ENCODE results near the gene ATP11A. TPM values are rescaled to one million over a fixed set of nuclear protein-coding genes. Genes with fewer than 3 reads are reported as not detected.

Gene ATP11A
- total RNA-seq, 1 experiment from 2014 or later = 14.4 TPM

GRCh38 chr13:112686364-112686763, 3.5 kb upstream of the ATP11A start:
- in situ Hi-C loops (cut with HindIII; ENCODE audit: low pct_unique_long_range_greater_than_20kb, low sequenced_read_pairs) = no loop called here
- no peak for DNase-seq (ENCODE audit: low read depth, low spot score)

DNA sequence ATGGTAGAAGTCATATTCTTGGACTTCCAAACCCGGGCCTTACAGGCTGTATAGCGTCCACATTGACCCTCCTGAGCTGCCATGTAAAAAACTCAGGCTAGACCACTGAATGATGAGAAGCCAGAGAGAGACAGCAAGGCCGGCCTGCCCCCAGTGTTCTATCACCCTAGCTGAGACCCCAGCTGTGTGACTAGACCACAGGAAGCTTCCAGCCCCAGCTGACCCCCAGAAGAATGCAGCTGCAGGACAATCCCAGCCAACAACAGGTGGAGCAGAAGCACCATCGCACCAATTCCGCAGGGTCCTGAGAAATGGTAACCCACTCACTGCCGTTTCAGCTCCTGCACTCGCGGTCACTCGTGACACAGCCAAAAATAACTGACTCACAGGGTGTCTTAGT, 2.9 kb upstream of the ATP11A start:
- in situ Hi-C loops (cut with HindIII; ENCODE audit: low pct_unique_long_range_greater_than_20kb, low sequenced_read_pairs) = no loop called here
- DNase-seq (ENCODE audit: low read depth, low spot score) = no peak

- in situ Hi-C loops (cut with HindIII; ENCODE audit: low pct_unique_long_range_greater_than_20kb, low sequenced_read_pairs) = no loop called here
- no peak for DNase-seq (ENCODE audit: low read depth, low spot score)
Observed at GRCh38 chr13:112687836-112688559, 1.8 kb upstream of the ATP11A start.

- no peak for DNase-seq (ENCODE audit: low read depth, low spot score)
- in situ Hi-C loops (cut with HindIII; ENCODE audit: low pct_unique_long_range_greater_than_20kb, low sequenced_read_pairs) = no loop called here
Observed at GRCh38 chr13:112688560-112689302, 1.1 kb upstream of the ATP11A start.

GRCh38 chr13:112690283-112690929, 568 bp downstream of the ATP11A start:
- in situ Hi-C loops (cut with HindIII; ENCODE audit: low pct_unique_long_range_greater_than_20kb, low sequenced_read_pairs) = no loop called here
- no peak for DNase-seq (ENCODE audit: low read depth, low spot score)

DNA sequence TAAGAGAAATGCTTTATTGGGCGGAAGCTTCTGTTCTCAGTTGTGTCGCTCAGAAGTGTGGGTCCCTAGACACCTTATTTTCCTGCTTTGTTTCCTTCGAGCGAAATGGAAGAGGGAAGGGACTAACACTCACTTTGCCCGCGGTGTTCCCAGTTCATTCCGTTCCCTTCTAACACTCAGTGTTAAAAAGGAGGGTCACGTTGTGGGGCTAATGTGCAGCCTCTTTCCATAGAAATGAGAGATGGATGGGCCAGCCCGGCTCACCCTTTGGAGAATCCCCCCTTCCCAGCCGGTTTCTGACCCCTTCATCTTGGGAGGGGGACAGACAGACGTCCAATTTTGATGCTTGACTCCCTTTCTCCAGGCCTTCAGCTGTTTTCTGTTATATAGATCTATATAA, 2.3 kb downstream of the ATP11A start:
- no peak for DNase-seq (ENCODE audit: low read depth, low spot score)
- in situ Hi-C loops (cut with HindIII; ENCODE audit: low pct_unique_long_range_greater_than_20kb, low sequenced_read_pairs) = no loop called here

DNA sequence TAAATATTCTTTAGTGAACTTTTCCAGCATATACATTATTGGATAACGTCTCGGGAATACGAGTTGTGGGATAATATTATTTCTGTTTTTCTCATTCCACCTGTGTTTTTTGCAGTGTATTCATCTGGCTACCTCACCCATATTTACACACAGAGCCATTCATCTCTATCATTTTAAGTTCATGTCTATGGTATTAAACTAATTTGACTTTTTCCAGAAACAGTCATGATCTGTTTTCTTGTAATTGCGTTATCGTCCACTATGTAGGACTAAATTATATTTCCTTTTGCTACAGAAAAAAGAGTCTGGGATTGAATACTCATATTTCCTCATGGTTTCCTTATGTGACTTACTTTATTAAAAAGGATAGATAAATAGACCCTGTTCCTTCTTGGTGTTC, 2.7 kb downstream of the ATP11A start:
- in situ Hi-C loops (cut with HindIII; ENCODE audit: low pct_unique_long_range_greater_than_20kb, low sequenced_read_pairs) = no loop called here
- no peak for DNase-seq (ENCODE audit: low read depth, low spot score)

GRCh38 chr13:112693831-112694497, 4.1 kb downstream of the ATP11A start:
- in situ Hi-C loops (cut with HindIII; ENCODE audit: low pct_unique_long_range_greater_than_20kb, low sequenced_read_pairs) = no loop called here
- no peak for DNase-seq (ENCODE audit: low read depth, low spot score)

DNA sequence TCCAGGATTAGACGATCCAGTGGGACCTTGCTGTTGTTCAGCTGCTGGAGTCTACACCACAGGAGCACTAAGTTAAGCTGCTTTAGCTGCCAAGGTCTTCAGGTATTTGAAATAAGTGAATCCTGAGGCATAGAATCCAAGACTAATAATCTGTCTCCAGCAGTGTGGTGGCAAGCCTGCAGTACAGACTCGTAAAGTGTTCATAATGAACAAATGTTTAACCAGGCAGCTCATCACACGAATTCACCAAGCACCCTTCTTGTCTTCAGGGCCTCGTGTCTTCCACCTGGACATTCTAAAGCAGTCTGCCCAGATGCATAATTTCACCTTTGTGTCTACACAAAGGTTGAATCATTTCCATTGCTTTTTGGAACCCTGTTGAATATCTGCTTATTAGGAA, 5.3 kb downstream of the ATP11A start:
- in situ Hi-C loops (cut with HindIII; ENCODE audit: low pct_unique_long_range_greater_than_20kb, low sequenced_read_pairs) = no loop called here
- no peak for DNase-seq (ENCODE audit: low read depth, low spot score)

GRCh38 chr13:112696001-112696868, 6.4 kb downstream of the ATP11A start:
- in situ Hi-C loops (cut with HindIII; ENCODE audit: low pct_unique_long_range_greater_than_20kb, low sequenced_read_pairs) = no loop called here

GRCh38 chr13:112696869-112697465, 7.1 kb downstream of the ATP11A start:
- in situ Hi-C loops (cut with HindIII; ENCODE audit: low pct_unique_long_range_greater_than_20kb, low sequenced_read_pairs) = no loop called here
- no peak for DNase-seq (ENCODE audit: low read depth, low spot score)

More at GRCh38 chr13:112696001-112696868, 6.4 kb downstream of the ATP11A start:
- no peak for DNase-seq (ENCODE audit: low read depth, low spot score)

GRCh38 chr13:112697756-112698655, 8.2 kb downstream of the ATP11A start:
- no peak for DNase-seq (ENCODE audit: low read depth, low spot score)
- in situ Hi-C loops (cut with HindIII; ENCODE audit: low pct_unique_long_range_greater_than_20kb, low sequenced_read_pairs) = no loop called here

- in situ Hi-C loops (cut with HindIII; ENCODE audit: low pct_unique_long_range_greater_than_20kb, low sequenced_read_pairs) = no loop called here
Observed at GRCh38 chr13:112699322-112699918, 9.6 kb downstream of the ATP11A start.

DNA sequence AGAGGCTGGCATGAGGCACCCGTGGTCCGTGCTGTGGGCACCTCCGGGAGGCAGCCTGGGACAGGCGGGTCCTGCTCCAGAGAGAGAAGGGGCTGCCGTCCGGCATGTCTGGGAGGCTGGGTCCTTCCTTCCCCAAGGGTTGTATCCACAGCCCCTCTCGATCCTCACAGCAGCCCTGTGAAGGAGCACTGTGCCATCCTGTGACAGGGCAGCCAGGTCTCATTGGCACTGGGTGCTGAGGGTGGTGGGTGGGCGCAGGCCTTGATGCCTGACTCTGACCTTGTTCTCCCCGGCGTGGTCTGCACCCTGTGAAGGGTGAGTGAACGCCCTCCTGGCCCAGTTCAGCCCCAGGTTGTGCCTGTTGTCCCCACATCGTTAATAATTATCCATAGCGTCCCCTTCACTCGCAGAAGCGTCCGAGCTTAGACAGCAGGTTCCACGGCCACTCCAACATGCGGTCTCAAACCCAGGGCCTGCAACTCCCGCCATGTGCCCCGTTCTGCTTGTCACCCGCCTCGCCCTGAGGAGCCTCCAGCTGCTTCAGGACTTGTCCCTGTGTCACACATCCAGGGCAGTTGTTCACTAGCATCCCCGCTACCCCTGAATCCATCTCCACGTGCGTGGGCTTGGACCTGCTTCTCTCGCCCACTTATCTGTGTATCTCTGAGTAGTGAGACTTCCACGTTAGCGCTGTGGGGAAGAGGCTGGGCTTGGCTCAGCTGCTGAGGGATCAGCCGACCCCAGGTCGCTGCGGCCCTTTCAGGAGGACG, 10.6 kb downstream of the ATP11A start:
- in situ Hi-C loops (cut with HindIII; ENCODE audit: low pct_unique_long_range_greater_than_20kb, low sequenced_read_pairs) = no loop called here
- no peak for DNase-seq (ENCODE audit: low read depth, low spot score)

More at GRCh38 chr13:112699322-112699918, 9.6 kb downstream of the ATP11A start:
- no peak for DNase-seq (ENCODE audit: low read depth, low spot score)
